ENCODE results near the gene SORBS1.

SORBS1 gene

GRCh38 chr10:95265572-95265971 lies 295.6 kb downstream of the SORBS1 start:
- DNase-seq (ENCODE audit: low spot score) = no peak

GRCh38 chr10:95264227-95265051 lies 296.7 kb downstream of the SORBS1 start:
- no peak for DNase-seq (ENCODE audit: low spot score)

- no peak for DNase-seq (ENCODE audit: low spot score)
Observed at GRCh38 chr10:95263864-95264226, 297.3 kb downstream of the SORBS1 start.

- no peak for DNase-seq (ENCODE audit: low spot score)
Observed at GRCh38 chr10:95262763-95263518, 298.2 kb downstream of the SORBS1 start.

GRCh38 chr10:95261926-95262325 lies 299.2 kb downstream of the SORBS1 start:
- DNase-seq (ENCODE audit: low spot score) = no peak
